NCI-H187 (cell line): ENCODE data around the gene PMEPA1.

Source experiments
- DNase-seq, 2 experiments: peaks; one replicate each; lab custom pipeline; 2025; lab: John Stamatoyannopoulos, UW

The PMEPA1 gene

GRCh38 chr20:57736738-57737347 lies 27.0 kb upstream of the PMEPA1 start:
- no peak for DNase-seq

GRCh38 chr20:57735831-57736737 lies 26.3 kb upstream of the PMEPA1 start:
- no peak for DNase-seq

GRCh38 chr20:57734754-57735153 lies 24.9 kb upstream of the PMEPA1 start:
- no peak for DNase-seq

GRCh38 chr20:57732226-57732625 lies 22.4 kb upstream of the PMEPA1 start:
- DNase-seq = no peak

GRCh38 chr20:57728762-57729161 lies 18.9 kb upstream of the PMEPA1 start:
- DNase-seq = no peak

- no peak for DNase-seq
Observed at GRCh38 chr20:57727863-57728262, 18.0 kb upstream of the PMEPA1 start.

- no peak for DNase-seq
Observed at GRCh38 chr20:57725636-57726035, 15.8 kb upstream of the PMEPA1 start.

GRCh38 chr20:57724610-57725405 lies 15.0 kb upstream of the PMEPA1 start:
- DNase-seq = no peak

- DNase-seq = no peak
Observed at GRCh38 chr20:57723816-57724215, 14.0 kb upstream of the PMEPA1 start.

- DNase-seq = no peak
Observed at GRCh38 chr20:57719951-57720350, 10.1 kb upstream of the PMEPA1 start.

- peak; percentile 55 to 82 for DNase-seq
Observed at GRCh38 chr20:57718490-57719009, 8.7 kb upstream of the PMEPA1 start.

GRCh38 chr20:57717797-57718196 lies 8.0 kb upstream of the PMEPA1 start:
- DNase-seq = no peak

- DNase-seq = no peak
Observed at GRCh38 chr20:57716901-57717300, 7.1 kb upstream of the PMEPA1 start.

- no peak for DNase-seq
Observed at GRCh38 chr20:57716202-57716601, 6.4 kb upstream of the PMEPA1 start.

GRCh38 chr20:57715268-57715904 lies 5.6 kb upstream of the PMEPA1 start:
- no peak for DNase-seq

- no peak for DNase-seq
Observed at GRCh38 chr20:57714409-57715267, 4.8 kb upstream of the PMEPA1 start.

- no peak for DNase-seq
Observed at GRCh38 chr20:57713951-57714350, 4.1 kb upstream of the PMEPA1 start.

GRCh38 chr20:57713505-57713903 lies 3.7 kb upstream of the PMEPA1 start:
- no peak for DNase-seq

- DNase-seq = no peak
Observed at GRCh38 chr20:57712851-57713504, 3.2 kb upstream of the PMEPA1 start.

GRCh38 chr20:57712341-57712740 lies 2.5 kb upstream of the PMEPA1 start:
- DNase-seq = no peak
